Measurements from ENCODE around the gene ADPRS.

The ADPRS gene

GRCh38 chr1:36134505-36135329, 46.0 kb downstream of the ADPRS start:
- no peak for DNase-seq

GRCh38 chr1:36135330-36135667, 46.6 kb downstream of the ADPRS start:
- DNase-seq: no peak

- DNase-seq: no peak
Observed at GRCh38 chr1:36135796-36136195, 47.1 kb downstream of the ADPRS start.

- no peak for DNase-seq
Observed at GRCh38 chr1:36136535-36136934, 47.8 kb downstream of the ADPRS start.

GRCh38 chr1:36137226-36137625, 48.5 kb downstream of the ADPRS start:
- no peak for DNase-seq

GRCh38 chr1:36137776-36138175, 49.1 kb downstream of the ADPRS start:
- DNase-seq: no peak

GRCh38 chr1:36139521-36139920, 50.8 kb downstream of the ADPRS start:
- DNase-seq: no peak

GRCh38 chr1:36142121-36142520, 53.4 kb downstream of the ADPRS start:
- no peak for DNase-seq

- no peak for DNase-seq
Observed at GRCh38 chr1:36143424-36143823, 54.7 kb downstream of the ADPRS start.

All from NCI-H1436 treated with DMSO at 0.1 percent for 48 hours (cell line).